Coronary artery (tissue), 2 donors: ENCODE results near the gene KIF22.

Experiments used
- DNase-seq: peaks from one replicate; pipeline ENCODE4 v3.0.0-alpha.2; 2017; ENCODE audit warnings: low spot score
- H3K27ac ChIP-seq, 2 donors: fragments of 200-600 bp; sonication (generic); one replicate each; pipeline ENCODE4 v1.5.1; 2016 to 2019
- H3K4me3 ChIP-seq: fragments of 200-600 bp; sonication (generic); 2 replicates; pipeline ENCODE4 v1.5.1; 2016; ENCODE audit warnings: mild to moderate bottlenecking, moderate library complexity
- TF ChIP-seq, protein P1 (sequence below): fragments of 200-600 bp; sonication (generic); IDR thresholded peaks from one replicate; pipeline ENCODE4 v1.5.1; 2019; ENCODE audit warnings: antibody characterized with exemption

Gene KIF22

DNA sequence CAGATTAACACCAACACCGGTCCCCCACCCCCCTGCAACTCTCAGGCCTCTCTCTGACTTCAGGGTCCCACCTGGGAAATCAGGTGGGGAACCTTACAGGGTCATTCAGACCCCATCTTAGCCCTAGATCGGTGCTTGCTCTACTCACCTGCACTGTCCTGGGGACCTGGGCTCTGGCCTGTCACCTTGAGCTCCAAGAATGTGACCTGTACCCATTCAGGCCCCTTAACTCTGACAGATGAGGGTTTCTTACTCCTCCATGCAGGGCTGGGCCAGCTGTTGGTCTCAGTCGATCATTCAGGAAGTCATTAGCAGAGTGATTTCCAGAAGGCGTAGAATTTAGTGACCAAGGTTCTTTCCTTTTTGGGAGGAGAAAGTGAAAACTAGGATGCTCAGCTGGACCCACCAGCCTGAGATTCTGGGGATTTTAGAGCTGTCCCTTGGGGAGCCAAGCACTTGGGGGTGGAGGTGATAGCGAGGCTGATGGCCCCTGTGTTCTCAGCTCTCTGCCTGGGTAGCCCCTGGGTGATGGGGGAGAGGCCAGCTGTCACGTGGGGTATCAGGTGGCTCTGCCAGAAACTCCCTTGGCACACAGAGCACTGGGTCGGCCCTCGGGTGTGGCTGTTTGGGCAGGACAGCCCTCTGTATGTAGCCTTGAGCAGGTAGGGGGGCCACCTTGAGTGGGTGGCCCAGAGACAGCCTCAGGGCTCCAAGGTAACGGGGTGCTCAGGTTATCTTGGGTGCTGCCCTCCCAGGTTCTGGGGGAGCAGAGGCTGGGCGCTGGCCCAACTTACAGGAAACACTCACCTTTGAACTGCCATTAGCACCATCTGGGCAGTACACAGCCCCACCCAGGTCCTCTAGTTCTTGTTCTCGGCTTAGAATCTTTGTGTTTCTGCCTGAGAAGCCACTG, 30.4 kb downstream of the KIF22 start:
- TF ChIP-seq, protein P1, sequence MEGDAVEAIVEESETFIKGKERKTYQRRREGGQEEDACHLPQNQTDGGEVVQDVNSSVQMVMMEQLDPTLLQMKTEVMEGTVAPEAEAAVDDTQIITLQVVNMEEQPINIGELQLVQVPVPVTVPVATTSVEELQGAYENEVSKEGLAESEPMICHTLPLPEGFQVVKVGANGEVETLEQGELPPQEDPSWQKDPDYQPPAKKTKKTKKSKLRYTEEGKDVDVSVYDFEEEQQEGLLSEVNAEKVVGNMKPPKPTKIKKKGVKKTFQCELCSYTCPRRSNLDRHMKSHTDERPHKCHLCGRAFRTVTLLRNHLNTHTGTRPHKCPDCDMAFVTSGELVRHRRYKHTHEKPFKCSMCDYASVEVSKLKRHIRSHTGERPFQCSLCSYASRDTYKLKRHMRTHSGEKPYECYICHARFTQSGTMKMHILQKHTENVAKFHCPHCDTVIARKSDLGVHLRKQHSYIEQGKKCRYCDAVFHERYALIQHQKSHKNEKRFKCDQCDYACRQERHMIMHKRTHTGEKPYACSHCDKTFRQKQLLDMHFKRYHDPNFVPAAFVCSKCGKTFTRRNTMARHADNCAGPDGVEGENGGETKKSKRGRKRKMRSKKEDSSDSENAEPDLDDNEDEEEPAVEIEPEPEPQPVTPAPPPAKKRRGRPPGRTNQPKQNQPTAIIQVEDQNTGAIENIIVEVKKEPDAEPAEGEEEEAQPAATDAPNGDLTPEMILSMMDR, result no peak
- peak overlapping the region; percentile 81 for H3K4me3 ChIP-seq
- peak; percentile 80 for DNase-seq
- H3K27ac ChIP-seq, result peak overlapping the region; percentile 75 to 87

DNA sequence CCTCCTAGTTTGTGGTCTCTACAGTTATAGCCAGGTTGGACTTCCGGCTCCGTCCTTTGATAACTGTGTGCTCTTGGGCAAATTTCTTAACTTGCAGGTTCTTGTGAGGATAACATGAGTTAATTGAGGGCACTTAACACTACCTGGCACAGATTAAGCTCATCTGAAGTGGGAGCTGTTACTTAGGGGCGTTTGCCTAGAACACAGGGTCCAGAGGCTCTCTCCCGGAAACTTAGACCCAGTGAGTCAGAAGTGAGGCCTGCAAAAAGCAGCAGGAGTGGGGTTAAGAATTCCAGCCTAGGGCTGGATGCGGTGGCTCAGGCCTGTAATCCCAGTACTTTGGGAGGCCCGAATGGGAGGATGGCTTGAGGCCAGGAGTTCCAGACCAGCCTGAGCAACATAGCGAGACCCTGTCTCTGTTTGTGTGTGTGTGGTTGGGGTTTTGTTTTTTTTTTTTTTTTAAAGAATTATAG, 31.1 kb downstream of the KIF22 start:
- TF ChIP-seq, protein P1, result no peak
- Histone ChIP-seq H3K27ac (peak overlapping the region; percentile 75 to 87), H3K4me3 (peak overlapping the region; percentile 81)
- DNase-seq, result peak; percentile 74

DNA sequence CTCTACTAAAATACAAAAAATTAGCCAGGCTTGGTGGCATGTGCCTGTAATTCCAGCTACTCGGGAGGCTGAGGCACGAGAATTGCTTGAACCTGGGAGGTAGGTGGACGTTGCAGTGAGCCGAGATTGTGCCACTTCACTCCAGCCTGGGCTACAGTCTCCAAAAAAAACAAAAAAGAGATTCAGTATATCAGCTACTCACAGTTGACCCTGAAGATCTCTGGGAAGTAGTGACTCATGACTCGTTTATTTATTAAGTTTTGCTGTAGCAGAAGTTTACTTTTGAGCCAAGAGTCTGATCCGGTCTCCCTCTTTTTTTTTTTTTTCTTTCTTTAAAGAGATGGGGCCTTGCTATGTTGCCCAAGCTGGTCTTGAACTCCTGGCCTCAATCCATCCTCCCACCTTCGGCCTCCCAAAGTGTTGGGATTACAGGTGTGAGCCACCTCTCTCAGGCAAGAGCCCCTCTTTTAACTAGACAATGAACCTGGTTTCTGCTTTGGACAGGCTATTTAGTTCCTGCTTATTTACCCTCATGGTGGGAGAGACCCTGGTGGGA, 34.1 kb downstream of the KIF22 start:
- H3K27ac ChIP-seq, result peak overlapping the region; percentile 15 to 78
- DNase-seq, result no peak
- peak overlapping the region; percentile 51 for H3K4me3 ChIP-seq
- TF ChIP-seq, protein P1, result no peak

DNA sequence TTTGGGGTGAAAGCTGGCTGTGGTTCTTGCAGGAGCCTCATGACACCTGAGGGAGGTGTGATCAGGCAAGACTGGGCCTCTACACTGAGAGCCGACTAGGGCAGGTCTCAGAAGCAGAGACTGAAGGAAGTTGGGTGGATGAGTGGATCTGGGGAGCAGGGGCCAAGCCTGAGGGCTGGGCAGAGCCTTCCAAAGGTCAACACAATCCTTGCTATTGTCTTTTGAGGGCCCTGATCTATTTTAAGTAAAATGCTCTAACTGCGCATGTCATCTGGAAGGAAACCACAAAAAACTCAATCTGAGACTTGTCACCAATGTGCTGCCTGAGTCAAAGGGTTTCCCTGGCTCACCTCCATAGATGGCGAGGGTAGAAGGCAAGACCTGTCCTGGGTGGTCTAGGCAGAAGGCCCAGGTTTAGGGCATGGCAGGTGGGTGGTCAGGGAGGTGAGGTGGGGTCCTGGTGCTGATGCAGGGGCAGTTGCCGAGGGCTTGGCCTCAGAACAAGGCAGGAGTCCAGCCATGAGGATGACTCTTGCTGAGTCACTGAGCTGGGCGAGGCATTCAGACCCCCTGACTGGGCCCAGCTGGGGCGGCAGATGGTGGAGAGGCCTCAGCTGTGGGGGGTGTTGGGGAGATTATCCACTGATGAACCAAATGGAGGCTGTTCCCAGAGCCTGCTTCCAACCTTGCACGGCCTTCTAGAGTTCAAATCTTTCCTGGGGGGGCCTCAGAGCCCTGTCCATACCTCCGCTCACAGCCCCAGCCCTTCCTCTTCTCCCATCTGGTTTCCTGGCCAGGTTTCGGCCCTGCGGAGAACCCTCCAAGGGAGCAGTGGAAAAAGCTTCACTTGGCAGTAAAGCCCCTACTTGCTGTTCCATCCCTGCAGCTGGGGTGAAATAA, 34.8 kb downstream of the KIF22 start:
- DNase-seq, result peak; percentile 78
- H3K27ac ChIP-seq, result peak overlapping the region; percentile 15 to 78
- peak overlapping the region; percentile 51 for H3K4me3 ChIP-seq
- TF ChIP-seq, protein P1, result no peak

DNA sequence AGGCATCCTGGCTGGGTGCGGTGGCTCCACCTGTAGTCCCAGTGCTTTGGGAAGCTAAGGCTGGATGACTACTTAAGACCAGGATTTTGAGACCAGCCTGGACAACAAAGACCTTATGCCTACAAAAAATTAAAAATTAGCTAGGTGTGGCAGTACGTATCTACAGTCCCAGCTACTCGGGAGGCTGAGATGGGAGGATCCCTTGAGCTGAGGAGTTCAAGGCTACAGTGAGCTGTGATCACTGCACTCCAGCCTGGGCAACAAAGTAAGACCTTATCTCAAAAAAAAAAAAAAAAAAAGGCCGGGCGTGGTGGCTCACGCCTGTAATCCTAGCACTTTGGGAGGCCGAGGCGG, 35.8 kb downstream of the KIF22 start:
- Histone ChIP-seq H3K4me3 (no peak overlapping the region), H3K27ac (peak overlapping the region in 1 of 2 donors; percentile 78)
- no peak for DNase-seq
- TF ChIP-seq, protein P1, result no peak

DNA sequence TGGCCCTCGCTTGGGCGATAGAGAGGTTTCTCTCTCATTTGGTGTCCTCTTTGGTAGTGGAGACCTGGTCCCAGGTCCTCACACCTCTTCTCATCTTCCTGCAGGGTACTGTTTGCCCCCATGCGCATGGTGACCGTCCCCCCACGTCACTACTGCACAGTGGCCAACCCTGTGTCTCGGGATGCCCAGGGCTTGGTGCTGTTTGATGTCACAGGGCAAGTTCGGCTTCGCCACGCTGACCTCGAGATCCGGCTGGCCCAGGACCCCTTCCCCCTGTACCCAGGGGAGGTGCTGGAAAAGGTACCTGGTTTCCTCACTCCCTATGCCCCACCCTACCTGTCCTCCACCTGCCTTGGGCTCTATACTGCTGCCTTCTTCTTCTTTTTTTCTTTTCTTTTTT, 40.2 kb downstream of the KIF22 start:
- DNase-seq, result no peak

More for the DNA sequence above, 40.2 kb downstream of the KIF22 start:
- no peak overlapping the region for H3K4me3 ChIP-seq
- TF ChIP-seq, protein P1, result no peak
- no peak overlapping the region for H3K27ac ChIP-seq
